GM18951 (cell line): ENCODE measurements around the gene TUBE1.

Experiments used
- POLR2A ChIP-seq: IDR thresholded peaks from 4 replicates; pipeline ENCODE4 v1.6.1; 2011; ENCODE audit warnings: mild to moderate bottlenecking; ENCODE audit not compliant: insufficient read length, insufficient read depth; ENCODE audit errors: extremely low read depth
- in situ Hi-C: fragments of 300-500 bp; cut with MboI; formaldehyde crosslinking; loops from one replicate; pipeline ENCODE4 v1.12.0; 2022; ENCODE audit warnings: low sequenced_read_pairs, mixed read lengths, inconsistent platforms; ENCODE audit not compliant: unreplicated experiment

Gene TUBE1

GRCh38 chr6:112034616-112034995, 52.7 kb downstream of the TUBE1 start:
- in situ Hi-C loops: loop anchor here (10.0 kb wide), 1 partner anchor 330 kb away; no protein-coding TSS in a partner anchor

DNA sequence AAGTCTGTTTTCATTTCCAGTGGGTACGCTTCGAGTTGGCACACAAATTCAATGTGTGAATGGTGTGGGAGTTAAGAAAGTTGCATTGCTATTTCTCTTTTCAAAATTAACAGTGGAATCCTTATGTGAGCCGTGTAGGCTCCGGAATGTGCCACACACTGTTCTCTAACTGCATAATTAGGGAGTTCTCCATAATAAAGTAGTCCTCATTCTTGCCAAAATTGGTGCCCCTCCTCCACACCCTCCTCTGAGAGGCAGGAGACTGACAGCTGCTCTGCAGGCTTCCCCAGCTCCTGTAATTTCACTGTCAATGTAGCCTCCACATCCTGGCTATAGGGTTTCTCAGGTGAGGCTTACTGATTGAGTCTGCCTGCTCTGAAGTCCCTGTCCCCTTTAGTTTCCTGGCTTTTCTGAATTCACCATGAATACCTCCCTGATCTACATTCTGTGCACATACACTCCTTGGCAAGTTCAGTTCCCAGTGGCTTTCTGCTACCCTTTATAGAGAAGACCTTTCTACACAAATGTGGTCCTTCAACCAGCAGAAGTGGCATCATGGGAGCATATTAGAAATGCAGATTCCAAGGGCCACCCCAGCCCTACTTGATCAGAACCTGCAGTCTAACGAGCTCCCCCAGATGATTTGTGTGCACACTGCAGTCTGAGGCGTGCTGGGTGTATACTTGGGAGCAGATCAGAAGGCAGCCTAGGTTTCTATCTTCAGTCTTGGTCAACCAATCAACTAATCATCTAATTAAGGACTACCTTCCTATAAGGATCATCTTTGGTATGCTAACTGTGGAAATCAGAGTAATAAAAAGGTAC, 53.3 kb downstream of the TUBE1 start:
- TF ChIP-seq POLR2A: no peak
- in situ Hi-C loops: loop anchor here (10.0 kb wide), 1 partner anchor 329 kb away; no protein-coding TSS in a partner anchor

More at GRCh38 chr6:112034616-112034995, 52.7 kb downstream of the TUBE1 start:
- no peak for TF ChIP-seq POLR2A

GRCh38 chr6:112032728-112033127, 54.6 kb downstream of the TUBE1 start:
- no peak for TF ChIP-seq POLR2A
- in situ Hi-C loops: loop anchor here (10.0 kb wide), 1 partner anchor 328 kb away; no protein-coding TSS in a partner anchor

GRCh38 chr6:112031960-112032359, 55.3 kb downstream of the TUBE1 start:
- in situ Hi-C loops: loop anchor here (10.0 kb wide), 1 partner anchor 327 kb away; no protein-coding TSS in a partner anchor
- TF ChIP-seq POLR2A: no peak

- no peak for TF ChIP-seq POLR2A
- in situ Hi-C loops: loop anchor here (10.0 kb wide), 1 partner anchor 326 kb away; no protein-coding TSS in a partner anchor
Observed at GRCh38 chr6:112030961-112031660, 56.2 kb downstream of the TUBE1 start.

DNA sequence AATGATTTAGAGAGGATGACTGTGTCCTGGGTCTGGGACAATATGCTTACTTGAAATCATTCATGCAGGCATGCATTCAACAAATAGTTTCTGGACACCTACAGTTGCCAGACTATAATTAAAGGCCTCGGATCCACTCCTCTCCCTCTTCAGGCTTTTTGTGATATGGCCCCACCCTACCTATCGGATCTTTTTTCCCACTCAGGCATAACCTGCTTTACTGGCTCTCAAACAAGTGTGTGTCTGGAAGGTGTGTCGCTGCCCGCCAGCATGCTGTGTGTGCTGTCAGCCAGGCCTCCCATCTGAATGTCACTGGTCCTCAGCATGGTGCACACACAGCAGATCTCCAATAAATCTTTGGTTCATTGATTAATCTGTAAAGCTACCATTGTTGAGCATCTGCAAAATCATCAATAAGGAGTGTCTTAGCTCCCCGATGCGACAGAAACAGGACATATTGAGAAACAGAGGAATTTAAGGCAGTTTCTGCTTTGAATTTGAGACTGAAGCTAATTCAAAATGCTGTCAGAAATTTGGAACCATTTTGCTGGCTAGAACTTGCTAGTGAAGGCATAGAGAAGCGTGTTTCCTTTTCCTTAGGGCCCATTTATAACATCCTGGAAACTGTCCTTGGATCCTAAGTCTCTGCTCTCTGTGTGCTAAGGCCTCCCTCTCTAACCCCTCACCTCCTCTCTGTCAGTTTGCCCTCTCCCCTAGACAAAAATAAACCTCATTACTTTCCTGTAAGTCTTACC, 56.9 kb downstream of the TUBE1 start:
- TF ChIP-seq POLR2A: no peak
- in situ Hi-C loops: loop anchor here (10.0 kb wide), 1 partner anchor 326 kb away; no protein-coding TSS in a partner anchor

- no peak for TF ChIP-seq POLR2A
- in situ Hi-C loops: no loop called here
Observed at GRCh38 chr6:112029045-112029822, 58.0 kb downstream of the TUBE1 start.

DNA sequence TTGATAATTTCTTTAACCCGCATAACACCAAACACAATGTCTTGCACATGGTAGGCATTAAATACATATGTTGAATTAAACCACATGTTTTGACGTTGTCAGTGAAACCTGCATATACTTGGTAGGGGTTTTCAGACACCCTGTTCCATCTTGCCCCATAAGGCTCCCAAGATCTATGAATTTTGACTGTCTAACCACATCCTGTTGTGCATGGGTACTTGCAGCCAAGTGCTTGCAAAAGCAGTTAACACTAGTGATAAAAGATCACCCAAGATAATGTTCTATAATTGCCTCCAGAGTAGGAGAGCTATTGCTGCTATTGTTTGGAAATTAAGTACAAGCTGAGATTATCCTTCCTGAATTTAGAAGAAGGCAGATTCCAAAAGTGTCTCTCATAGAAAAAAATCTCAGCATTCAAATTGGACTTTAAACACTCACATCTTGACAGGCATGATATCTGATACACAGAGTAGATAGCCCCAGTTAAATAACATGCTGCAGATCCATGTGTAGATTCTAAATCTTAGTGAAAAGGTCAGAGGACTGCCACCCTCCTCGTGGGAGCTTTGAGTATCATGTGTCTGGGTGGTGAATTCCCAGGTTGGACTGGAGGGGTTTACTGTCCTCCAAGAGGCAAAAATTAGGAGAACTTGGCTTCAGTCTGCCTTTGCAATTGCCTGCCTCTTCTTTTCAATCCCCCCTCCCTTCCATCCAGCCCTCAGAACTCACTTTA, 59.2 kb downstream of the TUBE1 start:
- in situ Hi-C loops: no loop called here
- no peak for TF ChIP-seq POLR2A

- in situ Hi-C loops: no loop called here
- no peak for TF ChIP-seq POLR2A
Observed at GRCh38 chr6:112026933-112027332, 60.3 kb downstream of the TUBE1 start.

DNA sequence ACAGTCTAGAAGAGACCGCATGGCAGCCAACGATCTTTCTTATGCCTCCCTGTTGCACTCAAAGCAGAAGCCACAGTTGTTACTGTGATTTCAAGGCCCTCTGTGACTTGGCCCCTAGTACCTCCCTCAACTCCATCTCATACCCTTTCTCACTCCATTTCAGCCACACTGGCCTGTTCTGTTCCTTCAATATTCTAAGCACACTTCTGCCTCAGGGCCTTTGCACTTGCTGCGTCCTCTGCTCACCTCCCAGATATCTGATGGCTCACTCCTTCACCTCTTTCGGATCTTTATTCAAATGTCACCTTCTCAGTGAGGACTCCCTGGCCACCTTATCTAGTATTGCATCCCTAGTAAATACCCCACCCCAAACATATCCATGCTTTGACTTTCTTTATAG, 62.8 kb downstream of the TUBE1 start:
- in situ Hi-C loops: no loop called here
- TF ChIP-seq POLR2A: no peak

DNA sequence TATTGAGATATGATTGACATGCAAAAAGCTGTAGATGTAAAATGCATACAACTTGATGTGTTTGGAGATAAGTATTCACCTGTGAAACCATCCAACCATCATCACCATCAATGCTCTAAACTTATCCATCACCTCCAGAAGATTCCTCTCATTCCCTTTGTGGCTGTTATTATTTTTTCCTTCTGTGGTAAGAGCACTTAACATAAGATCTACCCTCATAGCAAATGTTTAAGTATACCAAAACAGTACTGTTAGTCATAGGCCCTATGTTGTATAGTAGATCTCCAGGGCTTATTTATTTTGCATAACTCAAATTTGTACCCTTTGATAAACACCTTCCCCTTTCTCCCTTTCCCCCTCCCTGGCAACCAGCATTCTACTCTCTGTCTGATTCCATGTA, 64.5 kb downstream of the TUBE1 start:
- no peak for TF ChIP-seq POLR2A
- in situ Hi-C loops: no loop called here
